NCI-H1092 treated with DMSO at 0.1 percent for 48 hours (cell line): ENCODE measurements around the gene ABCE1.
"Not testable (repeated sequence)": the region's sequence is repeated elsewhere in the genome, so short reads cannot be mapped to it uniquely, and the experiment has no call there.

ENCODE experiments used
- DNase-seq: peaks from one replicate; lab custom pipeline; 2025; lab: John Stamatoyannopoulos, UW

ABCE1 gene

GRCh38 chr4:145102619-145103018, 4.5 kb downstream of the ABCE1 start:
- DNase-seq: no peak

DNA sequence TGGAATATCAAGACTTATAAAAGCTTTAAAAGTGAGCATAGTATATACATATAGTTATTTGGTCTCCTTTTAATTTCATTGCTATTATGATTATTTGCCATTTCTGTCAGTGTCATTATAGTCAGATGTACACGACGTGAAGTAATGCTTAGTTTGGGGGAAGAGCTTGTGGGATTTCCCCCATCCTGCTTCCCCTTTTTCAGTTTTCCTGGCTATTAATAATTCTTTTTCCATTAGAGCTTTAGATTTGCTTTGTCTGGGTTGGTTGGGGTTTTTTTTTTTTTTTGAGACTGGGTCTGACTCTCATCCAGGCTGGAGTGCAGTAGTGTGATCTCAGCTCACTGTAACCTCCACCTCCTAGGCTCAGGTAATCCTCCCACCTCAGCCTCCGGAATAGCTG, 5.4 kb downstream of the ABCE1 start:
- no peak for DNase-seq

DNA sequence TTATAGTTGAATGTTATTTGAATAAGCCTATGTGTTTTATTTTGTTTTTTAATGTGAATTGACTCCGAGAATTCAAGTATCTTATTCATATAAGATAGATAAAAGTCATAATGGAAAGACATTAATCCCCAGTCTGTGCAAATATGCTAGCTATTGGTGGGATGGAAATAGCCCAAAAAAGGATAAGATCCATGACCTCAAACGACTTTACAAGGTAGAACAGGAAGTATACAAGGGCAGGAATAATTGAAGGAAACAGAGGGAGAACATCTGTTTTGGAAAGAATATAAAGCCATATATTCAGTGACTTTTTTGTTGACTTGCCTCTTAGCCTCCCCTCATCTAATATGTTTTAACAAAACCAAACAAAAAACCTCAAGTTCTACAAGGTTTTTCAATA, 9.0 kb downstream of the ABCE1 start:
- no peak for DNase-seq

GRCh38 chr4:145108128-145108527, 10.0 kb downstream of the ABCE1 start:
- DNase-seq: no peak

DNA sequence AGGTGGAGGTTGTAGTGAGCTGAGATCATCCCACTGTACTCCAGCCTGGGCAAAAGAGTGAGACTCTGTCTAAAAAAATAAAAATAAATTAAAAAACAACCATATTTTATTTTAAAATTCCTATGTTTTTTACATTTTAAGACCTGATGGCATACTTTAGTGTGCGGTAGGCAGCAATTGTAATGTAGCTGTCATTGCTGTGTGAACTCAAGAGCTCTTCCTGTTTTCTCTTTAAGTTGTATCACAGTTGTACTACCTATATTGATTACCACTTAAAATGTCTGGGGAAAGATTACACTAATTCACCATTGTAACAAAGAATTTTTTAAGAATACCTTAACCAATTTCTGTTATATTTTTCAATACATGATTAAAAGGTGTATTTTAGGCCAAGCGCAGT, 27.3 kb downstream of the ABCE1 start:
- DNase-seq: no peak

DNA sequence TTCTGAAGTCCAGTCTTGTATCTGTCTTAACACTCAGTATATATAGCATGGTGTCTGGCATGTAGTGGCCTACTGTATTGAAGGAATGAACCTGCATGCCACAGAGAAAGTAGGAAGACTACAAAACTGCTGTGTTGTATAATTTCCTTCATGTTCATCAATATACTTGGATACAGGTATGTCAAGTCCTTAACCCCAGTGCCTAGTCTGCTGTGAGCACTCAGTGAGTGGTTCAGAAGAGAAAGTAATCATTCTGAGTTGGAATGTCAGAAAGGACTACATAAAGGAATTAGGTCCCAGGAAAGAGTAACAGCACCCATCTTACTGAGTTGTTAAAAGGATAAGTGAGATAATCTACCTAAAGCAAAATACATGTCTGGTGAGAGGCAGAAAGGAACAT, 32.0 kb downstream of the ABCE1 start:
- DNase-seq: no peak

- DNase-seq: no peak
These were observed 32.8 kb downstream of the ABCE1 start for GRCh38 chr4:145130788-145131399.

- DNase-seq: no peak
These were observed 33.7 kb downstream of the ABCE1 start for GRCh38 chr4:145131848-145132247.

- DNase-seq: no peak
These were observed 34.5 kb downstream of the ABCE1 start for GRCh38 chr4:145132511-145133098.

- DNase-seq: not testable (repeated sequence)
These were observed 38.1 kb downstream of the ABCE1 start for GRCh38 chr4:145136219-145136618.

GRCh38 chr4:145148980-145149379, 50.9 kb downstream of the ABCE1 start:
- no peak for DNase-seq

GRCh38 chr4:145153181-145153903, 55.2 kb downstream of the ABCE1 start:
- DNase-seq: no peak

DNA sequence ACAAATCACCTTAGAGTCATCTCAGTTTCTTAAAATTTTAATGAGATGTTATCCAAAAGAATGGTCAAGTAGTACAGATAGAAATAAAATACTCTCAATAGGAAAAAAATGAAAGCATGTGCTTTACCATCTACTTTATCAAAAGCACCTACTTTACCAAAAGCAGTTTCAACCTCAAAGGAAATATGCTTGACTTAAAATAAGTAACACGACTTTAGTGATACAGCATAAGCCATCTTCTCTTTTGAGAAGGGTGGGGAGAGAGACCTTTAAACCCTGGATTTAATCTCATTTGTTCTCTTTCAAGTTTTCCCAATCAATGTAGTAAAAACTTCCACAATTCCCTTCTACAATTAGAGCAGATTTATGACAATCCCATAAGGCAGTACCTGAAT, 55.8 kb downstream of the ABCE1 start:
- DNase-seq: no peak

- no peak for DNase-seq
These were observed 56.5 kb downstream of the ABCE1 start for GRCh38 chr4:145154573-145154972.

- DNase-seq: no peak
These were observed 57.3 kb downstream of the ABCE1 start for GRCh38 chr4:145155268-145155870.

- DNase-seq: no peak
These were observed 58.9 kb downstream of the ABCE1 start for GRCh38 chr4:145156986-145157385.

- no peak for DNase-seq
These were observed 63.4 kb downstream of the ABCE1 start for GRCh38 chr4:145161549-145161948.

GRCh38 chr4:145167887-145168286, 69.8 kb downstream of the ABCE1 start:
- no peak for DNase-seq

DNA sequence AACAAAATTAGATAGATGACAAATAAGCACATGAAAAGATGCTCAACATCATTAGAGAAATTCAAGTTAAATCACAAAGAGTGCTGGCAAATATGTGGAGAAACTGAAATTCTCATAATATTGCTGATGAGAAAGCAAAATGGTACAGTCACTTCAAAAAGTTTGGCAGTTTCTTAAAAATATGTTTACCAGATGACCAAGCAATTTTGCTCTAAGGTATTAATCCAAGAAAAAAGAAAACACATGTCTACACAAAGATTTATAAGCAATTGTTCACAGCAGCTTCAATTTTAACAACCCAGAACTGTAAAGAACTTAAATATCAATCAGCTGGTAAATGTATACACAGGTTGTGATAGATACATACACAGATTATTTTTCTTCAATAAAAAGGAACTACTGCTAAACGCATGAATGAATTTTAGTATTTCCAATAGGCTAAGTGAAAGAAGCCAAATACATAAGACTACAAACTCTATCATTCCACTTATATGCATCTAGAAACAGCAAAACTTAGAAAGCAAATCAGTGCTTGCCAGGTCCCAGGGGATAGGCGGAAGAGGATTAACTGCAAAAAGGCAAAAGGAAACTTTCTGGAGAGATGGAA, 70.6 kb downstream of the ABCE1 start:
- DNase-seq: no peak

- DNase-seq: no peak
These were observed 72.1 kb downstream of the ABCE1 start for GRCh38 chr4:145170223-145170622.

DNA sequence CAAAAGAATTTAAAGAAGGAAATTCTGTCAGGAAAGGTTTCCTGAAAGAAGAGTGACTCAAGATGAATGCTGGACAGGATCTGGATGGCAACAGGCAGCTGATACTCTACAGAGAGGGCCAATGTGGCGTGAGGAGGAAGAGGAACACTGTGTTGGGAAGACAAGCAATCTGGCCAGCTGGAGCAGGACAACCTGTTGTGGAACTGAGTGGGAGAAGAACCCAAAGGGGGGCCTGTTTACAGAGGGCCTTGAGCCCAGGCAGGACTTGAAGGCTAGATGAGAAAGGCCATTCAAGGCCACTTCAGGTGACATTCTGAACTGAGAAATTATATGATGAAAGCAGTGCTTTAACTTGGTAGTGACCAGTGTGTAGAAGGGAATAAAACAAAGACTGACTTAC, 73.8 kb downstream of the ABCE1 start:
- no peak for DNase-seq

DNA sequence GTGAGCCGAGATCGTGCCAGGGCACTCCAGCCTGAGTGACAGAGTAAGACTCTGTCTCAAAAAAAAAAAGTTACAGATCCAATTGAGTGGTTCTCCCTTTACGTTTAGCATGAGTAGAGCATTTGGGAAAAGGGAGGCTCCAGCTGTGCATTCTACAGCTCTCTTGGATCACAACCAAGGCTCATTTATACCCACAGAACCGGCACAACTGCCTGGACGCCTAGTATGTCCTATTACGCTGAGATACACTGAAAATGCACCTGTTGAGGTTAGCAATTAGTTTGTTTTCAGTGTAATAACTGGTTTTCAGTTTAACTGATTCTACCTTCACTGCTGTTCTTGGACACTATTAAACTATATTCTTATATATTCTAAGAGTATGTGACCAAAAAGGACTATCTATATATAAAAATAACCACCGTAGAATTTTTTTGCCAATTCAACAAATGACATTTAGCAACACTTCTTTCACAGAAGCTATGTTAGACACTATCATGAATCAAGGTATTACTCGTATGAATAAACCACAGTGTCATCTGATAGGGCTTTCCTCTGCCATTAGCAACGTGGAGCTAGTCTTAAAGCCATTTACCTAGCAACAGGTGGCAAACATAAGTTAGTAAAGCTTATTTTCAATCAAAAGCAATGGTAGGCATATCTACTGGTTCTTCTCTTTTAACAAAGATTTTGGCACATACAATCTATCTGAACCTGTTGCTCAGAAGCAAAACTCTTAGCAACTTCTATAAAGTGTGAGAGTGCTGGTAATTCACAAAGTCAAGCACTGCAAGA, 78.7 kb downstream of the ABCE1 start:
- DNase-seq: no peak
